GOT3 (cell line): ENCODE measurements around the gene SPATS1.
"Not testable (repeated sequence)": the region's sequence is repeated elsewhere in the genome, so short reads cannot be mapped to it uniquely, and the experiment has no call there.

ENCODE experiments used
- DNase-seq: peaks from one replicate; lab custom pipeline; 2025; ENCODE audit warnings: mixed read lengths; lab: John Stamatoyannopoulos, UW

Gene SPATS1

GRCh38 chr6:44341095-44341890 is 1.2 kb upstream of the SPATS1 start:
- DNase-seq: no peak

- DNase-seq: no peak
Observed at GRCh38 chr6:44342052-44342451, 398 bp upstream of the SPATS1 start.

- not testable (repeated sequence) for DNase-seq
Observed at GRCh38 chr6:44346818-44347217, 4.4 kb downstream of the SPATS1 start.

- DNase-seq: no peak
Observed at GRCh38 chr6:44349904-44350649, 7.6 kb downstream of the SPATS1 start.

GRCh38 chr6:44350650-44350994 is 8.2 kb downstream of the SPATS1 start:
- not testable (repeated sequence) for DNase-seq

GRCh38 chr6:44352259-44352658 is 9.8 kb downstream of the SPATS1 start:
- no peak for DNase-seq

GRCh38 chr6:44353336-44353735 is 10.9 kb downstream of the SPATS1 start:
- DNase-seq: no peak

- DNase-seq: no peak
Observed at GRCh38 chr6:44355640-44356039, 13.2 kb downstream of the SPATS1 start.

GRCh38 chr6:44356487-44356886 is 14.0 kb downstream of the SPATS1 start:
- DNase-seq: no peak

- no peak for DNase-seq
Observed at GRCh38 chr6:44359973-44360372, 17.5 kb downstream of the SPATS1 start.

GRCh38 chr6:44361947-44362346 is 19.5 kb downstream of the SPATS1 start:
- no peak for DNase-seq

GRCh38 chr6:44363377-44363926 is 21.0 kb downstream of the SPATS1 start:
- no peak for DNase-seq

- no peak for DNase-seq
Observed at GRCh38 chr6:44366781-44367180, 24.3 kb downstream of the SPATS1 start.

- DNase-seq: no peak
Observed at GRCh38 chr6:44367681-44368080, 25.2 kb downstream of the SPATS1 start.

GRCh38 chr6:44373051-44373450 is 30.6 kb downstream of the SPATS1 start:
- no peak for DNase-seq

- DNase-seq: no peak
Observed at GRCh38 chr6:44373787-44374186, 31.3 kb downstream of the SPATS1 start.

- no peak for DNase-seq
Observed at GRCh38 chr6:44375071-44375470, 32.6 kb downstream of the SPATS1 start.

GRCh38 chr6:44377484-44377883 is 35.0 kb downstream of the SPATS1 start:
- no peak for DNase-seq

GRCh38 chr6:44377971-44378370 is 35.5 kb downstream of the SPATS1 start:
- DNase-seq: no peak

- DNase-seq: no peak
Observed at GRCh38 chr6:44381739-44382138, 39.3 kb downstream of the SPATS1 start.

GRCh38 chr6:44386364-44386928 is 44.0 kb downstream of the SPATS1 start:
- DNase-seq: no peak

- no peak for DNase-seq
Observed at GRCh38 chr6:44386929-44387345, 44.5 kb downstream of the SPATS1 start.
